ENCODE data around the gene ADAMTSL3.
A peak's percentile ranks its signal among the peaks of the same experiment; 100 is the strongest.

ADAMTSL3 gene

DNA sequence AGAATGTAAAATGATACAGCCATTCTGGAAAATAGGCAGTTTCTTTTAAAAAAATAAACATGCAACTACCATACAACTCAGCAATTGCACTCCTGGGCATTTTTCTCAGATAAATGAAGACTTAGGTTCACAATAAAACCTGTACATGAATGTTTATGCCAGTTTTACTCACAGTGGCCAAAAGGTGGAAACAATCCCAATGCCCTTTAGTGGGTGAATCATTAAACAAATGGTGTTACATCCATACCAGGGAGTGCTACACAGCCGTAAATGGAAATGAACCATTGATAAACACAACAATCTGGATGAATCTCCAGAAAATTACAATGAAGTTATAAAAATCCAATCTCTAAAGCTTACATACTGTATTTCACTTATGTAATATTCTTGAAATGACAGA, 140.3 kb downstream of the ADAMTSL3 start:
- DNase-seq (ENCODE audit: low spot score), result no peak
- H3K4me3 ChIP-seq (ENCODE audit: severe bottlenecking), result no peak overlapping the region
- no peaks in the 10 kb centered on the region for H3K27me3 ChIP-seq (ENCODE audit: insufficient read depth, poor library complexity, severe bottlenecking)
- ATAC-seq (ENCODE audit: low read depth), result peak; percentile 59; the same call in 2 of the 3 replicates
- no peaks in the 10 kb centered on the region for H3K36me3 ChIP-seq (ENCODE audit: low read depth)
- H3K27ac ChIP-seq (ENCODE audit: poor library complexity, severe bottlenecking), result no peak overlapping the region
- TF ChIP-seq, protein P1, sequence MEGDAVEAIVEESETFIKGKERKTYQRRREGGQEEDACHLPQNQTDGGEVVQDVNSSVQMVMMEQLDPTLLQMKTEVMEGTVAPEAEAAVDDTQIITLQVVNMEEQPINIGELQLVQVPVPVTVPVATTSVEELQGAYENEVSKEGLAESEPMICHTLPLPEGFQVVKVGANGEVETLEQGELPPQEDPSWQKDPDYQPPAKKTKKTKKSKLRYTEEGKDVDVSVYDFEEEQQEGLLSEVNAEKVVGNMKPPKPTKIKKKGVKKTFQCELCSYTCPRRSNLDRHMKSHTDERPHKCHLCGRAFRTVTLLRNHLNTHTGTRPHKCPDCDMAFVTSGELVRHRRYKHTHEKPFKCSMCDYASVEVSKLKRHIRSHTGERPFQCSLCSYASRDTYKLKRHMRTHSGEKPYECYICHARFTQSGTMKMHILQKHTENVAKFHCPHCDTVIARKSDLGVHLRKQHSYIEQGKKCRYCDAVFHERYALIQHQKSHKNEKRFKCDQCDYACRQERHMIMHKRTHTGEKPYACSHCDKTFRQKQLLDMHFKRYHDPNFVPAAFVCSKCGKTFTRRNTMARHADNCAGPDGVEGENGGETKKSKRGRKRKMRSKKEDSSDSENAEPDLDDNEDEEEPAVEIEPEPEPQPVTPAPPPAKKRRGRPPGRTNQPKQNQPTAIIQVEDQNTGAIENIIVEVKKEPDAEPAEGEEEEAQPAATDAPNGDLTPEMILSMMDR (IDR thresholded peaks at IDR 0.05; ENCODE audit: poor library complexity, severe bottlenecking), result no peak
- no peaks in the 10 kb centered on the region for H3K9me3 ChIP-seq (ENCODE audit: severe bottlenecking)
- H3K4me1 ChIP-seq (ENCODE audit: insufficient read depth, poor library complexity, severe bottlenecking), result no peaks in the 10 kb centered on the region

DNA sequence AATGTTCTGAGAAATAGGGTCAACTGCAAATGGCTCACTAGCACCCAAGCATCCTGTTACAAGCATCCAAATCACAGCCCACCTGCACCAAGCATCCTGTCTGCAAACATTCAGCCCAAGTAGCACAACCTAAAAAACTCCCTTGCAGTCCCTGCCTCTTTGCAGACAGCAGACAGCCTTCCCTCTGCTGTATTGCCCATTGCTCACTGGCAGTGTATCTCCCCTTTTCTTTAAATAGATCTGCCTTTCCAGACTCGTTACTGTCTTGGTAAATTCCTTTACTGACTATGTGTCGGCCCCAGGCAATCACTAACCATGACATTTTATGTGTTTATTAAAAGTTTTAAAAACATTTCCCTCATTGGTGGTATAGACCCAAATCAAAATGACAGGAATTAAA, 155.4 kb downstream of the ADAMTSL3 start:
- no peak for DNase-seq (ENCODE audit: low spot score)
- TF ChIP-seq, protein P1 (IDR thresholded peaks at IDR 0.05; ENCODE audit: poor library complexity, severe bottlenecking), result no peak
- no peak overlapping the region for H3K4me3 ChIP-seq (ENCODE audit: severe bottlenecking)
- peak; percentile 59; the same call in 2 of the 3 replicates for ATAC-seq (ENCODE audit: low read depth)
- no peaks in the 10 kb centered on the region for H3K27me3 ChIP-seq (ENCODE audit: insufficient read depth, poor library complexity, severe bottlenecking)
- no peaks in the 10 kb centered on the region for H3K36me3 ChIP-seq (ENCODE audit: low read depth)
- no peaks in the 10 kb centered on the region for H3K4me1 ChIP-seq (ENCODE audit: insufficient read depth, poor library complexity, severe bottlenecking)
- H3K9me3 ChIP-seq (ENCODE audit: severe bottlenecking), result peaks cover 6% of the 10 kb centered on the region
- H3K27ac ChIP-seq (ENCODE audit: poor library complexity, severe bottlenecking), result no peak overlapping the region

DNA sequence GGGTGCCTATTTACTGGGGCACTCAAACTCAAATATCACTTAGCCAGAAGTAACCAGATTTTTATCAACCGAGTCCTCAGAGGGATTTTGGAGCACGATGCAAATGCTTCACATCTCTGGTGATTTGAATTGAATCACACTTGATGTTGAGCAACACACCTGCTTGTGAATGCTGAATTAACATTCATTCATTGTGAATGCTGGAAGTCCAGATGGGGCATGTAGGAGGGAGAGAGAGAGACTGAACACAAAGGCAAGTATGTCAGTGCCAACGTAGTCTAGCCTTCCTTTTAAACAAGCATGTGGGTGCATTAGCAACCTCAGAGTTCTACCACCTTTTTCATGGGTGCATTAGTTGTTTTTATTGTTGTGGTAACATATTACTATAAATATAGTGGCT, 156.2 kb downstream of the ADAMTSL3 start:
- no peak overlapping the region for H3K27ac ChIP-seq (ENCODE audit: poor library complexity, severe bottlenecking)
- DNase-seq (ENCODE audit: low spot score) (no peak), ATAC-seq (ENCODE audit: low read depth) (peak; percentile 70)
- H3K36me3 ChIP-seq (ENCODE audit: low read depth), result no peaks in the 10 kb centered on the region
- no peak overlapping the region for H3K4me3 ChIP-seq (ENCODE audit: severe bottlenecking)
- TF ChIP-seq, protein P1 (IDR thresholded peaks at IDR 0.05; ENCODE audit: poor library complexity, severe bottlenecking), result no peak
- H3K4me1 ChIP-seq (ENCODE audit: insufficient read depth, poor library complexity, severe bottlenecking), result no peaks in the 10 kb centered on the region
- peaks cover 6% of the 10 kb centered on the region for H3K9me3 ChIP-seq (ENCODE audit: severe bottlenecking)
- H3K27me3 ChIP-seq (ENCODE audit: insufficient read depth, poor library complexity, severe bottlenecking), result no peaks in the 10 kb centered on the region

DNA sequence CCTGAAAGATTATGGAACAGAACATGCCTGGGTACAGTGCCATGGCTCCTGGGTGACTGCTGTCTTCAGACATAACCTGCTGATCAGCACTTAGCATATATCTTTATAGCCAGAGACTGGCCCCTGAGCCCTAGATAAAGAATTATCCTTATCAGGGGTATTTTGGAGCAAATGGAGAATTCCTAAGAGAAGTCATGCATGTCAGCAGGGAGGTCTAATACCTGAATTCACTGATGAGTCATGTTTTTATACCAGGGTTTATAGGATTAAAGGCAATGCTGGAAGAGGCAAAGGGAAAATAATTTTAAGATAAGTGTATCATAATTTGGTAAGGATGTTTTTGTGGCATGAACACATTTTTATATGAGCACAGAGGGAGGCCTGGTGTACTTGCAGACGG, 159.8 kb downstream of the ADAMTSL3 start:
- no peaks in the 10 kb centered on the region for H3K27me3 ChIP-seq (ENCODE audit: insufficient read depth, poor library complexity, severe bottlenecking)
- DNase-seq (ENCODE audit: low spot score) (no peak), ATAC-seq (ENCODE audit: low read depth) (no peak)
- TF ChIP-seq, protein P1 (IDR thresholded peaks at IDR 0.05; ENCODE audit: poor library complexity, severe bottlenecking), result no peak
- H3K9me3 ChIP-seq (ENCODE audit: severe bottlenecking), result no peaks in the 10 kb centered on the region
- no peaks in the 10 kb centered on the region for H3K4me1 ChIP-seq (ENCODE audit: insufficient read depth, poor library complexity, severe bottlenecking)
- no peak overlapping the region for H3K4me3 ChIP-seq (ENCODE audit: severe bottlenecking)
- no peaks in the 10 kb centered on the region for H3K36me3 ChIP-seq (ENCODE audit: low read depth)
- H3K27ac ChIP-seq (ENCODE audit: poor library complexity, severe bottlenecking), result no peak overlapping the region

DNA sequence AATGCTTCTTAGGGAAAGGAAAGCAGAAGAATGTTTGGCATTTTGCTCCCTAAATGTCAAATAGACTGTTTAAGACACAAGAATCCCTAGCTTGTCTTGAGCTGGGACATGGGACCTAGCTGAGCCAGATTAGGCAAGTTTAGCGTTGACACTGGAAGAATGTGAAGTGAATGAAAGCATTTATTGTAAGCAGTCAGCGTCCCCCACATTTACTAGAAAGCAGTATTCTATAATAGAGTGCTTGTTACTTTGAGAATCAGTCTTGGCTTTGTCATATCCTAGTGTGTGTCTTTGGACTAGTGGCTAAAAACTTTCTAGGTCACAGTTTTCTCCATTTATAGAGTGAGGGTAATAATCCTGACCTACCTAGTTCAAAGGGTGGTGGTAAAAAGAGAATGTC, 161.6 kb downstream of the ADAMTSL3 start:
- Histone ChIP-seq H3K4me1 (ENCODE audit: insufficient read depth, poor library complexity, severe bottlenecking) (no peaks in the 10 kb centered on the region), H3K27ac (ENCODE audit: poor library complexity, severe bottlenecking) (no peak overlapping the region), H3K27me3 (ENCODE audit: insufficient read depth, poor library complexity, severe bottlenecking) (no peaks in the 10 kb centered on the region), H3K4me3 (ENCODE audit: severe bottlenecking) (no peak overlapping the region), H3K36me3 (ENCODE audit: low read depth) (no peaks in the 10 kb centered on the region), H3K9me3 (ENCODE audit: severe bottlenecking) (no peaks in the 10 kb centered on the region)
- TF ChIP-seq, protein P1 (IDR thresholded peaks at IDR 0.05; ENCODE audit: poor library complexity, severe bottlenecking), result no peak
- DNase-seq (ENCODE audit: low spot score) (no peak), ATAC-seq (ENCODE audit: low read depth) (no peak)
